ENCODE results near the gene CFAP251. TPM values are rescaled to one million over a fixed set of nuclear protein-coding genes. Genes with fewer than 3 reads are reported as not detected.

CFAP251 gene
- polyA plus RNA-seq, 2 of the 4 experiments (the other 2 are of a cell fraction) = 0.94 to 1.4 TPM

DNA sequence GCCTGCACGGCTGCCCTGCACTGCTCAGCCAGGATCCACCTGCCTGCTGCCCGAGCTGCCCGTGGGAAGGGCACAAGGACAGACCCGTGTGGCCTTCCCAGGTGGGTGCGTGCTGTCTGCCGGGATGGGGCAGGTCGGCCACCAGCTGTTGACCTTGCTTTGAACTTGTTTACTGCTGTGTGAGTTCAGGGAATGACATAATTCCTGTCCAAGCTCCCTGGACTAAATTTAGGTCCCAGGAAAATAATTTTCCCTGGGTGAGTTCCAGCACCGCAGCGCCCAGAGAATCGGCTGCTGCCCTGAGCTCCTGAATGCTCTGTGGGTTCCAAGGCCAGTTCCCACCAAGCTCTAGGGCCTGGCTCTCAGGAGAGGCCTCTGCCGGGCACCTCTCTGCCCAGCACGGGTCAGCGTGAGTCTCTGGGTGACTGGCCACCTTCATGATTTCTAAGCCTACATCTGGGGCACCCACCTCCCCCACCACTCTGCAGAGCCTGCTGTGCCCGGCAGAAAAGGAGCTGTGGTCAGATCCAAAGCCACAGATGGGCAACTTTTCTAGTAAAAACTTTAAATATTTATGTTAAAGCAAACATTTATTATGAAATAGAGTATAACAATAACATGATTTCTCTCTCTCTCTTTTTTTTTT, 133.0 kb downstream of the CFAP251 start:
- ChIA-PET CTCF (interaction anchor here (0.6 to 32.3 kb wide), 11 partner anchors 9 to 257 kb away, joined by 3 to 850 read pairs (median 3); partner anchors contain the start of genes MLXIP and RHOF), POLR2A (no interaction called here)
- TF ChIP-seq EHMT2 (IDR thresholded peaks at IDR 0.05; ENCODE audit: low read depth) = no peak
- no peak for TF ChIP-seq ZNF302 (CRISPR knock-in tag; IDR thresholded peaks at IDR 0.05)
- TF ChIP-seq NFE2L2 (conservative IDR thresholded peaks at IDR 0.05; ENCODE audit: low read length) = no peak
- TF ChIP-seq FOSL2 (IDR thresholded peaks at IDR 0.05) = no peak
- TF ChIP-seq FOSL2 (CRISPR knock-in tag; IDR thresholded peaks at IDR 0.05) = no peak
- no peak for TF ChIP-seq CHD2 (IDR thresholded peaks at IDR 0.05; ENCODE audit: low read length, partially characterized antibody)
- no peak for TF ChIP-seq EP300 (IDR thresholded peaks at IDR 0.05)
- TF ChIP-seq POLR2AphosphoS2 (conservative IDR thresholded peaks at IDR 0.05; ENCODE audit: low read length) = no peak
- TF ChIP-seq, protein P1, sequence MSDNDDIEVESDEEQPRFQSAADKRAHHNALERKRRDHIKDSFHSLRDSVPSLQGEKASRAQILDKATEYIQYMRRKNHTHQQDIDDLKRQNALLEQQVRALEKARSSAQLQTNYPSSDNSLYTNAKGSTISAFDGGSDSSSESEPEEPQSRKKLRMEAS (IDR thresholded peaks at IDR 0.05) = no peak
- TF ChIP-seq, protein P2, sequence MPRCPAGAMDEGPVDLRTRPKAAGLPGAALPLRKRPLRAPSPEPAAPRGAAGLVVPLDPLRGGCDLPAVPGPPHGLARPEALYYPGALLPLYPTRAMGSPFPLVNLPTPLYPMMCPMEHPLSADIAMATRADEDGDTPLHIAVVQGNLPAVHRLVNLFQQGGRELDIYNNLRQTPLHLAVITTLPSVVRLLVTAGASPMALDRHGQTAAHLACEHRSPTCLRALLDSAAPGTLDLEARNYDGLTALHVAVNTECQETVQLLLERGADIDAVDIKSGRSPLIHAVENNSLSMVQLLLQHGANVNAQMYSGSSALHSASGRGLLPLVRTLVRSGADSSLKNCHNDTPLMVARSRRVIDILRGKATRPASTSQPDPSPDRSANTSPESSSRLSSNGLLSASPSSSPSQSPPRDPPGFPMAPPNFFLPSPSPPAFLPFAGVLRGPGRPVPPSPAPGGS (IDR thresholded peaks at IDR 0.05) = no peak
- no peak for TF ChIP-seq KDM1A (IDR thresholded peaks at IDR 0.05; ENCODE audit: low read depth)
- no peak for TF ChIP-seq HOXA7 (CRISPR knock-in tag; IDR thresholded peaks at IDR 0.05)
- H3K4me2 ChIP-seq = no peak overlapping the region
- no peaks in the 10 kb centered on the region for H3K9me3 ChIP-seq
- ATAC-seq (0 out of 6 replicates have a peak, but pooled peaks of 1 of the 2 experiments have one; percentile 6), FAIRE-seq (no peak), DNase-seq (ENCODE audit: low read depth in 1 of 2, low spot score in 1 of 2) (no peak)
- H3K4me3 ChIP-seq = no peak overlapping the region
- H3K27ac ChIP-seq = peak overlapping the region; percentile 10 to 59; a peak in 3 of 6 replicates
- H3K4me1 ChIP-seq = peaks cover 24% of the 10 kb centered on the region
- 65% methylated on average over 11 of the region's 14 CpGs for WGBS (ENCODE audit: missing lambda C conversion rate)

DNA sequence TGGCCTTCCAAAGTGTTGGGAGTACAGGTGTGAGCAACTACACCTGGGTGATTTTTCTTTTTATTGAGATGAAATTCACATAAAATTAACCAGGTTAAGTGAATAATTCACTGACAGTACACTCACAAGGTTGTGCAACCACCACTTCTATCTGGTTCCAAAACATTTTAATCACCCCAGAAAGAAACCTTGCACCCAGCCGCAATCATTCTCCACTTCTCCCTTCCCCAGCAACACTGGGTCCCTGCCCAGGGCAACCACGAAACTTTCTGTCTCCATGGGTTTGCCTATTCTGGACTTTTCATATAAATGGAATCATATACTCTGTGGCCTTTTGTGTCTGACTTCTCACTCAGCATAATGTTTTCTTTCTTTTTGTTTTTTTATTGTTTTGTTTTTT, 133.9 kb downstream of the CFAP251 start:
- no peak for DNase-seq (ENCODE audit: low read depth in 1 of 2, low spot score in 1 of 2)
- ChIA-PET POLR2A (no interaction called here), CTCF (interaction anchor here (0.6 to 32.3 kb wide), 9 partner anchors 8 to 141 kb away, joined by 3 to 850 read pairs (median 3); no protein-coding TSS in a partner anchor)
- no peak overlapping the region for H3K4me2 ChIP-seq
- peak overlapping the region in 1 of 2 experiments; percentile 28; a peak in 1 of 6 replicates for H3K27ac ChIP-seq
- ATAC-seq = no peak
- peaks cover 24% of the 10 kb centered on the region for H3K4me1 ChIP-seq
- H3K9me3 ChIP-seq = no peaks in the 10 kb centered on the region
- no peak for TF ChIP-seq FOXS1 (CRISPR knock-in tag; IDR thresholded peaks at IDR 0.05)
- TF ChIP-seq, protein P3, sequence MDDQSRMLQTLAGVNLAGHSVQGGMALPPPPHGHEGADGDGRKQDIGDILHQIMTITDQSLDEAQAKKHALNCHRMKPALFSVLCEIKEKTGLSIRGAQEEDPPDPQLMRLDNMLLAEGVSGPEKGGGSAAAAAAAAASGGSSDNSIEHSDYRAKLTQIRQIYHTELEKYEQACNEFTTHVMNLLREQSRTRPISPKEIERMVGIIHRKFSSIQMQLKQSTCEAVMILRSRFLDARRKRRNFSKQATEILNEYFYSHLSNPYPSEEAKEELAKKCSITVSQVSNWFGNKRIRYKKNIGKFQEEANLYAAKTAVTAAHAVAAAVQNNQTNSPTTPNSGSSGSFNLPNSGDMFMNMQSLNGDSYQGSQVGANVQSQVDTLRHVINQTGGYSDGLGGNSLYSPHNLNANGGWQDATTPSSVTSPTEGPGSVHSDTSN (IDR thresholded peaks at IDR 0.05) = no peak
- TF ChIP-seq RNF2 (IDR thresholded peaks at IDR 0.05; ENCODE audit: borderline replicate concordance, low read depth) = no peak
- TF ChIP-seq HOXA7 (CRISPR knock-in tag; IDR thresholded peaks at IDR 0.05) = no peak
- no peak for TF ChIP-seq NPAS2 (CRISPR knock-in tag; IDR thresholded peaks at IDR 0.05; ENCODE audit: borderline replicate concordance)
- TF ChIP-seq JUNB (IDR thresholded peaks at IDR 0.05) = no peak
- no peak for TF ChIP-seq CHD2 (IDR thresholded peaks at IDR 0.05; ENCODE audit: low read length, partially characterized antibody)
- no peak for TF ChIP-seq ZNF302 (CRISPR knock-in tag; IDR thresholded peaks at IDR 0.05)
- TF ChIP-seq, protein P4, sequence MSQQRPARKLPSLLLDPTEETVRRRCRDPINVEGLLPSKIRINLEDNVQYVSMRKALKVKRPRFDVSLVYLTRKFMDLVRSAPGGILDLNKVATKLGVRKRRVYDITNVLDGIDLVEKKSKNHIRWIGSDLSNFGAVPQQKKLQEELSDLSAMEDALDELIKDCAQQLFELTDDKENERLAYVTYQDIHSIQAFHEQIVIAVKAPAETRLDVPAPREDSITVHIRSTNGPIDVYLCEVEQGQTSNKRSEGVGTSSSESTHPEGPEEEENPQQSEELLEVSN (IDR thresholded peaks at IDR 0.05; ENCODE audit: borderline replicate concordance, low read depth) = no peak
- no peak for TF ChIP-seq SMC3 (IDR thresholded peaks at IDR 0.05)
- WGBS (ENCODE audit: missing lambda C conversion rate) = 94% methylated on average over 2 of the region's 2 CpGs
- FAIRE-seq = no peak
- H3K4me3 ChIP-seq = no peak overlapping the region

Small RNA genes within 50 kb of the gene (small RNA-seq; reads per million reads assigned to genes)
- gene AC069503.3 (0 reads per million in 6 experiments), gene RF00017 (0 reads per million in 6 experiments), gene RNU7-170P (0 reads per million in 6 experiments)

Other genes starting within 250 kb of the CFAP251 start
- gene MORN3, start 248.9 kb upstream of the CFAP251 start, polyA plus RNA-seq (2011; rRNA removed) = 0.17 and 0.47 TPM in 2 replicates
- gene MORN3, start 248.9 kb upstream of the CFAP251 start, polyA plus RNA-seq (2017; fragmentation: RNase III; extraction: RNeasy Plus Mini Kit Qiagen cat#74134 plus additional on column Dnase treatment) = 0.17 to 0.28 TPM (median 0.26 TPM) in 3 replicates
- 13.2 and 18.2 TPM in 2 replicates for gene TMEM120B, start 205.8 kb upstream of the CFAP251 start, polyA plus RNA-seq (2011; rRNA removed)
- gene TMEM120B, start 205.8 kb upstream of the CFAP251 start, polyA plus RNA-seq (2017; fragmentation: RNase III; extraction: RNeasy Plus Mini Kit Qiagen cat#74134 plus additional on column Dnase treatment) = 10.2 to 10.6 TPM (median 10.2 TPM) in 3 replicates
- gene RHOF, start 124.9 kb upstream of the CFAP251 start, polyA plus RNA-seq (2011; rRNA removed) = 47.1 and 48.0 TPM in 2 replicates
- 48.6 to 52.3 TPM (median 51.8 TPM) in 3 replicates for gene RHOF, start 124.9 kb upstream of the CFAP251 start, polyA plus RNA-seq (2017; fragmentation: RNase III; extraction: RNeasy Plus Mini Kit Qiagen cat#74134 plus additional on column Dnase treatment)
- 1.1 and 2.1 TPM in 2 replicates for gene SETD1B, start 114.6 kb upstream of the CFAP251 start, polyA plus RNA-seq (2011; rRNA removed)
- 7.4 to 8.6 TPM (median 8.0 TPM) in 3 replicates for gene SETD1B, start 114.6 kb upstream of the CFAP251 start, polyA plus RNA-seq (2017; fragmentation: RNase III; extraction: RNeasy Plus Mini Kit Qiagen cat#74134 plus additional on column Dnase treatment)
- gene HPD, start 59.7 kb upstream of the CFAP251 start, polyA plus RNA-seq (2011; rRNA removed) = 1.3 and 1.7 TPM in 2 replicates
- gene HPD, start 59.7 kb upstream of the CFAP251 start, polyA plus RNA-seq (2017; fragmentation: RNase III; extraction: RNeasy Plus Mini Kit Qiagen cat#74134 plus additional on column Dnase treatment) = 1.8 to 2.6 TPM (median 2.0 TPM) in 3 replicates
- gene PSMD9, start 29.8 kb upstream of the CFAP251 start, polyA plus RNA-seq (2011; rRNA removed) = 81.4 and 89.3 TPM in 2 replicates
- gene PSMD9, start 29.8 kb upstream of the CFAP251 start, polyA plus RNA-seq (2017; fragmentation: RNase III; extraction: RNeasy Plus Mini Kit Qiagen cat#74134 plus additional on column Dnase treatment) = 147 to 164 TPM (median 154 TPM) in 3 replicates
- gene BCL7A, start 103.3 kb downstream of the CFAP251 start, polyA plus RNA-seq (2011; rRNA removed) = 9.4 and 9.8 TPM in 2 replicates
- 6.7 to 9.2 TPM (median 6.8 TPM) in 3 replicates for gene BCL7A, start 103.3 kb downstream of the CFAP251 start, polyA plus RNA-seq (2017; fragmentation: RNase III; extraction: RNeasy Plus Mini Kit Qiagen cat#74134 plus additional on column Dnase treatment)
- gene MLXIP, start 160.2 kb downstream of the CFAP251 start, polyA plus RNA-seq (2011; rRNA removed) = 7.0 and 11.6 TPM in 2 replicates
- 18.1 to 21.4 TPM (median 21.2 TPM) in 3 replicates for gene MLXIP, start 160.2 kb downstream of the CFAP251 start, polyA plus RNA-seq (2017; fragmentation: RNase III; extraction: RNeasy Plus Mini Kit Qiagen cat#74134 plus additional on column Dnase treatment)

All from A549 (cell line).